Stimulated activated CD4-positive, alpha-beta T cell treated with anti-CD3 and anti-CD28 coated beads, Interleukin-4, amount 100 ng/mL, for 48 hours (primary cell): ENCODE measurements around the gene ENO3.

Experiments used
- DNase-seq, 2 donors: peaks; one replicate each; pipeline ENCODE4 v3.0.0-alpha.2; 2020; ENCODE audit warnings: low read depth in 2 of 2

ENO3 gene

DNA sequence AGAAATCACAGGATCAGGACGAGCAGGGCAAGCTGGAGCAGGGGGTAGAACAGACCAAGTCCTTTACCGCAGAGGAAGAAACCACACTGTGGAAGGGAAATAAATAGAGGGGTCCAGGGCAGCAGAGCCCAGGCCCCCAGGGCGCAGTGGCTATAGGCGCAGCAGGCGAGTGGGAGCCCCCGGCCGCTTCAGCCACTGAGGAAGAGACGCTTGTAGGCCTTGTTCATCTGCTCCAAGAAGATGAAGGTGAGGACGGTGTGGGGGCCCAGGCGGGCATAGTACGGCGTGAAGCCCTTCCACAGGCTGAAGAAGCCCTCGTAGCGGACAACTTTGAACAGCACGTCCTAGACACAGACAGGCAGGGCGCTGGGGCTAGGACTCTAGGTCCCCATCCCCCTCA lies 13.4 kb upstream of the ENO3 start:
- DNase-seq = no peak

DNA sequence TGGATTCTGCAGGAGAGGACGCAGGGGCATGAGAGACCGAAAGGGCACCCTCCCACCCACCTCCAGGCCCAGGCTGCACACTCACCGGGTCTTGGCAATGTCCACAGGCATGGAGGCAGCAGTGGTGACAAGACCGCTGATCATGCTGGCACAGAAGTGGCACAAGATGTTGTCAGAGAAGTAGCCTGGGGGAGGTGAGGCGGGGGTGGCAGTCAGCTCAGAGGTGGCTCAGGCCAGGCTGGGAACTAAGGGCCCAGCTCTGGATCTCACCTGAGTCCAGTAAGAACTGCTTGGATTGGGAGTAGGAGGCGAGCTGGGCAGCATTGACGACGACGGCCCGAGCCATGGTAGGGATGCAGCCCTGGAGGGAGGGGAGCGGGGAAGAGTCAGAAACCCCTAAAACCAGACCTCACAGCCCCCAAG lies 12.8 kb upstream of the ENO3 start:
- no peak for DNase-seq

DNA sequence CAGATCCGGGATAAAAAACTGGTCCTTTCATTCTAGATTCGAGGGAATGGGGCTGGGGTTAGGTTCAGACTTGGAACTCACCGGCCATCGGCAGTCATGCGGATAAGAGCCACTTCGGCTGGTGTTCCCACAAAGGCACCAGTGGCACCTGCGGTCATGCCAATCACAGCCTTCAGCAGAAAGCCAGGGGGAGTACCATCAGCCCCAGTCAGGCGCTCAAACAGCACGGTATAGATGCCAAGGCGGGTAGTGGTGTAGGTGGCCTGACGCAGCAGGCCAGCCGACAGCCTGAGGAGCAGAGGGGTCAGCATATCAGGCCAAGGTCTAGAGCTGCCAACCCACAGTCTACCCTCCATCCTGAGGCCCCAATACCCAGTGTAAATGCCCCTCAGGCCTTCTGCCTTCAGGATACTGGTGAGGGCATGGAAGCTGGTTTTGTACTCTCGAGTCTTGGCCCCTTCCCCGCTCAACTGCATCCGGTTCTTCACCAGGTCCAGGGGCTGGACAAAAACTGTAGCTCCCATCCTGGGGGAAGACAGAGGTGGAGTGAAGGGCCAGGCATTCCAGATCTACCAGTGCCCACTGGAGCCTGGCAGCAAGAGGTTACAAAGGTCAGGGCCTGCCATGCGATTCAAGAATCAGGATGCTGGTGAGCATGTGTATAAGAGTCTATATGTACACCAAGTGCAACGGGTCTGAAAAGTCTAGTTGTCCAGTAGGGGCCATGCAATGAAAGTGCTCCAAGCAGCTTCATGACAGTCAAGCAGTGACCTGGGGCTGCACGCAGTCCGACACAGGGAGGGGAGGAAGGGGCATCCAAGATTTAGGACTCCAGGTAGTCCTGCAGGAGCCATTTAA lies 12.0 kb upstream of the ENO3 start:
- no peak for DNase-seq

DNA sequence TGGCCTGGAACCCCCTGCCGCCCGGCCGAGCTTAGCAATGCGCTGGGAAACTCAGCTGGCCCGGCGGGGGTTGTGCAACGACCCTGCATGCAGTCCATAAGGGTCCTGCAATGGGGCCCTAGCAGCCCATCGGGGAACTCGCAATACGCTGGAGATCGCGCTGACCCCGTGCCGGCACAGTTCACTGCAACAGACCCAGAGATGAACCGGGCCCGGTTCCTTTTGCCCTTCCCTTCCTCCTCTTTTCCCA lies 11.4 kb upstream of the ENO3 start:
- no peak for DNase-seq

DNA sequence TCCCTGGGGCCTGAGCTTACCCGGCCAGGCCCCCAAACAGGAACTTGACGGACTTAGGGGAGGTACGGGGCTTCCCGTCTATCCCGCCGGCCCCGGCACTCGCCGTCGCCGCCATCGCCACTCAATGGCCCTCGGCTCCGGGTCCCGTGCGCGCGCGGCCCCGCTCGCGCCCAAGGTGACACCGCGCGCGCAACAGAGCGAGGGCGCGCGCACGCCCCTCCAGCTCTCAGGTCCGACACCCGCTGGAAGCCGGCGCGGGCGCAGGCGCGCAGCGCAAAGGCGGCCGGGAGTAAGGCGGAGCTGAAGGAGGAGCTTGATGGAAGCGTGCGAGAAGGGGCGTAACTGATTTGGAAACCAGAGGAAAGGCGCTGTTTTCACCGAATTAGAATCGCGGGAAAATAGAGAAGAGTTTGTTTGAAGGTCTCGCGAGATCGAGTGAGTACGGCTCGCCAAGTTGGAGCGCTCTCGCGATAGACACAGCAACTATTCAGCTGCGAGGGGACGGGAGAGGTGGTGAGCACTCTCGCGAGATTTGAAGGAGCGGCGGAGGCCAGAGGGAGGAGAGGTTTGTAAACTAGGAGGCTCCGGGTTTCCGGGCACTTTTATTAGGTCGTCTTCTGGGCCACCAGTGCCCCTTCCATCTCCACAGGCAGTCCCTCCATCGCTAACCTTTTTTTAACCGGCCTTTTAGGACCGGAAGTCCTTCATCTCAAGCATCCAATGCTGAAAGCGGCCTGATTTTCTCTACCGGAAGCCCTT lies 10.9 kb upstream of the ENO3 start, which contains the start of the genes RNF167 and SLC25A11:
RNF167 (plus strand) TSS at position 473 of the 759 bp plus-strand sequence. CDS start 642 bp downstream, outside the sequence.
SLC25A11 (minus strand) TSS at position 251 of the 759 bp plus-strand sequence; CDS start at position 115, 136 bp downstream.
- peak; percentile 88 to 94 for DNase-seq

DNA sequence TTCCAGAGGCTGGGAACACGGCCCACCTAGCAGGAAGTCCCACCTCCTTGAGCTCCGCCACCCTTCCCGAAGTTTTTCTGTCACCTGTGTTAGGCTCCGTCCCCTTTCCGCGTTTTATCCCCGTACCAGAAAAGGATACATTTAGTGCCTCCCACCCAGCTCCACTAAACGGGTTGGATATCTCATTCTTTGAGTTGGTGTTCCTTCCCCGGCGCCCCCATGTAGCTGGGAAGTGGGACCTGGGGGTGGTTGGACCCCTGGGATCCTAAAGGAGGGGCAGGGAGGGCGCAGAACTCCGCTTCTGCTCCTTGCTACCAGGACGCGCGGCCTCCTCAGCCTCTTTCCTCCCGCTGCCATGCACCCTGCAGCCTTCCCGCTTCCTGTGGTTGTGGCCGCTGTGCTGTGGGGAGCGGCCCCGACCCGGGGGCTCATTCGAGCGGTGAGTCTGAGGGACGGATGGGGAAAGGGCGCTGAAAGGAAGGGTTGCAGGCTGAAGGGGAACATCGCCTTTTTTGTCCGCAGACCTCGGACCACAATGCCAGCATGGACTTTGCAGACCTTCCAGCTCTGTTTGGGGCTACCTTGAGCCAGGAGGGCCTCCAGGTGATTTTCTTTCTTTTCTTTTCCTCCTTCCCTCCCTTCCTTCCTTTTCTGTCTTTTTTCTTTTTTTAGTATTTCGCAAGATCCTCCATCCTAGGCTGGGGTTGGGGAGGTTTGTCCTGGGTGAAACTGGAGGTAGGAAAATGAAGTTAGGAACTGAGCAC lies 10.2 kb upstream of the ENO3 start:
- DNase-seq = peak in 1 of 2 donors; percentile 32

DNA sequence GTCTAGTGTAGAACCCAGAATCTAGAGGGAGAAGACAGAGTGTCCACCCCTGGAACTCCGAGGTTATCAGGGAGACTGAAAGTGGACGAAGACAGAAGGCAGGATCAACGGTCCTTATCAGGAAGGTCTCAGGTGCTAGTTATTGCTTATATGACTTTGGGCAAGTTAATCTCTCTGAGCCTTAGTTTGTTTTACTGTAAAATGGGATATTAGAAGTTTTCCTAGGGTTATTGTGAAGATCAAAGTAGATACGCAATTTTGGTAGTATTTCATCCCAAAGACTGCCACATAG lies 9.7 kb upstream of the ENO3 start:
- no peak for DNase-seq

DNA sequence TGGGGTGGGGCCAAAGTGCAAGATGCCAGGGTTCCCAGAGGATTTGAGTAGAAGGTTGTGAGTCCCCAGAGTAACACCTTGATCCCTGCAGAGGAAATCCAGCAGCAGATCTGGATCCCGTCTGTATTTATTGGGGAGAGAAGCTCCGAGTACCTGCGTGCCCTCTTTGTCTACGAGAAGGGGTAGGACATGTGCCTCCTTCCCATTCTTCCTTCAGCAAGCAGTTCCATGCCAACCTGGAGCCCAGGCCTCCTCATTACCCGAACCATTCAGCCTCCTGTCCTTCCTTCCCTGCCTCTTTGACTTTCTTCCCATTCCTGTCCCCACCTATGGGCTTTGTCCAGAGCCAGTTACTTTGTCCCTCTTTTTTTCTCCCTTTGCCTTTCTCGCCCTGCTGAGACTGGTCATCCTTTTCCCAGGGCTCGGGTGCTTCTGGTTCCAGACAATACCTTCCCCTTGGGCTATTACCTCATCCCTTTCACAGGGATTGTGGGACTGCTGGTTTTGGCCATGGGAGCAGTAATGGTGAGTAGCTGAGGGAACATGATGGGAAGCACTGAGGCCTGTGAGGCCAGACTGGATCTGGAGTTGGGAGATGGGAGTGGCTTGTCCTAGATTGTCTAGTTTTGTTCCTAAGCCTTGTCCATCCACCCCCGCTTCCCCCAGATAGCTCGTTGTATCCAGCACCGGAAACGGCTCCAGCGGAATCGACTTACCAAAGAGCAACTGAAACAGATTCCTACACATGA lies 8.0 kb upstream of the ENO3 start:
- no peak for DNase-seq

DNA sequence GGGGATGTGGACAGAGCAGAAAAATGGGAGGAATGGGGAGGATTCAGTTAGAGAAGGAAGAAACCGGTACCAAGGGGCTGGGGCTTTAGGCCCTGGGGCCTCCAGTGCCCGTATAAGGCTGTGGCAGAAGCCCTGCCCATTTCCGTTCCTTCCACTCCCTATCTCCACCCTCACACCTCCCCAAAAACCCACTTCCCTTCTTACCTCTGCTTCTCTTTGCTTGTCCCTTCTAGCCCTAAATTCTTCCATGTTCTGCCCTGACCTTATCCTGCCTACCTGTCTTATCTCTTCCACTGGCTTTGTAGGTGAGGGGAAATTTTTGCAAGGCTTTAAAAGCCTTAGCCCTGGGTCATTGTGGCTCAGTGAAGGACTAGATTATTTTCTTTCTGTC lies 6.8 kb upstream of the ENO3 start:
- DNase-seq = peak in 1 of 2 donors; percentile 36

DNA sequence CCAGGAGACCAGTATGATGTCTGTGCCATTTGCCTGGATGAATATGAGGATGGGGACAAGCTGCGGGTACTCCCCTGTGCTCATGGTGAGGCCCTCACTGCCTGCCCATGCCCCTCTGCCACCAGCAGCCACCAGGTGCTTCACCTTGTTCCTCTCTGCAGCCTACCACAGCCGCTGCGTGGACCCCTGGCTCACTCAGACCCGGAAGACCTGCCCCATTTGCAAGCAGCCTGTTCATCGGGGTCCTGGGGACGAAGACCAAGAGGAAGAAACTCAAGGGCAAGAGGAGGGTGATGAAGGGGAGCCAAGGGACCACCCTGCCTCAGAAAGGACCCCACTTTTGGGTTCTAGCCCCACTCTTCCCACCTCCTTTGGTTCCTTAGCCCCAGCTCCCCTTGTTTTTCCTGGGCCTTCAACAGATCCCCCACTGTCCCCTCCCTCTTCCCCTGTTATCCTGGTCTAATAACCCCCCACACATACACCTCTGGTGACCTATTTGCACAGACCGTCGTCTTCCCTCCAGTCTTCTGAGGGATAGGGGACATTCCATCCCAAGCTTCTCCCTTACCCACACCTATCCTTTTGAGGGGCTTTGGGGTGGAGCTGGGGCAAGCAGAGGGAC lies 6.3 kb upstream of the ENO3 start:
- peak; percentile 21 to 28 for DNase-seq

DNA sequence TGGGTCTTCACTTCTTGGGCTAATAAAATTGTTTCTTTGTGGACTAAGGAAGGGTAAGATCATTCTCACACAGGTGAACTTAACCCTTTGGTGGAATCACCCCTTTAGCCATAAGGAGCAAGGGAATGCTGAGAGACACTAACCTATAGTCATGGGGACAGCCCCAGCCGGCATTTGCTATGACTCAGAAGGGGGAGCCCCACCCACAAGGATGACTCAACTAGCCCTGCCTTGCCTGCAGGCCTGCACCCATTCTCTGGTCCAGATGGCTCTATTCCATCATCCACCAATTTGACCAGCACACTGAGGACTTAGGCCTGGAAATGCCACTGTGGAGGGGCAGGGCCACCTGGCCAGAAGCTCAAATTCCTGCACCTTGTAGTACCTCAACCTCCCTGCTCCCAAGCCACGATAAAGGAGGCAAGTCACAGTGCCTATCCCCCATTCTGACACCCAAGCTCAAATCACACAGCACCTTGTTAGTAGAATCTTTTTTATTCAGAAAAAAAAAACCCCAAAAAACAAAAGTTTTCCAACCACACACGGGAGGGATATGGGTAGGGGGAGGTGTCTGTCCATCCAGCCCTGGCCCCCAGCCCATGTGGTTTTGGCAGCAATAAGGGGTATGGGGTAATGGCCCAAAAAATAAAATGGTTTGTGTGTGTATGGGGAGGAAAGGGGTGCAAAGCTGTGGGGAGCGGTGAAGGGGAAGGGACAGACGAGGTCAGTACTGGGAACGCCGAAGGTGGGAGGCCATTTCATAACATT lies 5.6 kb upstream of the ENO3 start:
- DNase-seq = peak; percentile 73 to 86

DNA sequence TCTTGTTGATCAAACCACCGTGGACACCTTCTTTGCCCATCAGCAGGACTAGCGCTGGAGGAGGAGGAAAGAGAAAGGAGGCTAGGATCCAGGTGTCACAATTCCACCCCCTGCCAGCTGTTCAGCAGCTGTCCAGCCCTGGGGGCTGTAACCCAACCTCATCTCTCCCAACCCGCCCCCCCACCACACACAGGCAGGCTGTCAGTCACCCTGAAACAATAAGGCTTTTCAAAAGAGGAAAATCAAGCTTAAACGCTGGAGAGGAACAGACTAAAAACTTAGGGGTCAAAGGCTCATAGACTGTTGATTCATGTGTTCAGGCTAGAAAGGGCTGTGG lies 5.0 kb upstream of the ENO3 start:
- DNase-seq = no peak

DNA sequence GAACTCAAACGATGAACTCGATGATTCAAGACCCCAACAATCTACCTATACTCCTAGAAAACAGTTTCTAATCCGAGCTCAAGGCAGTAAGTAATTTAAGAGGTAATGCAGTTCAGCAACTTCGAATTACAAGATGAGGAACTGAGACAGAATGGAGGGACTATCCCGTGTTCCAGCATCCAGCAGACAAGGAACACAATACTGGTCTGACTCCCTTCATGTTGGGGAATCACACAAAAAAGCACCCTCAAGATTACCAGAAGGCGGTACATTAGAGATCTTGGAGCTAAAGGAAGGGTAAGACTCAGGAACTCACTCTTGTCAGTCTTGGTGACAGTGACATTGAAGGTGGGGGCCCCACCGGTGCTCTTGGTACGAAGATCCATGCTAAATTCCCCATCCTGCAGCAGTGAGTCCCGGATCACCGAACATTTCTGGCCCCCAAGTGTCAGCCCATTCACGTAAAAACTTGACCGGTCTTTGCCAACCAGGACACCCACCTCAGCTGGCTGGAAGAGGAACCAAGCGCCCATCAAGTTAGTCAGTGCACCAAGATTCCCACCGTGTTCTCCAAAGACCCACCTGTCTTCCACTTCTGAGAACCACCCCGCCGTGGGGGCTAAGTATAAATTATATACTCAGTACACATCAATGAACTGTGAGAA lies 4.5 kb upstream of the ENO3 start:
- DNase-seq = no peak

DNA sequence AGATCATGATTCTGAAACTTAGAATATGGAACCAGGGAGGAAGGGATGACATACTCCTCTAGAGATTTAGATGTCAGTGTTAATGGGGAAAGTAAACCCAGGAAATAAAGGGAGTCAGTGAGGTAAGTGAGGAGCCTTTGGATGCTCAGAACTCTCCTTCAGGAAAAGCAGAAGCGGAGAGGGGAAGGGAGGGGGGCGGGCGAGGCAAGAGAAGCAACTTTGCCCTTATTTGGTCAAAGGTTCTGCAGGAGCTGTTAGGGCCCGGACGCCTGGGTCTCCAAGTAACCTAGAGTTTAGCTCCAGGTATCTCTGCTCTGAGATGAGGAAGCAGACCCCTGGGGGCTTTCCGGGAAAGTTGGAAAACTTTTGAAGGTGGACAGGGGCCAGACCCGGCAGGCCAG lies 3.9 kb upstream of the ENO3 start:
- DNase-seq = no peak

DNA sequence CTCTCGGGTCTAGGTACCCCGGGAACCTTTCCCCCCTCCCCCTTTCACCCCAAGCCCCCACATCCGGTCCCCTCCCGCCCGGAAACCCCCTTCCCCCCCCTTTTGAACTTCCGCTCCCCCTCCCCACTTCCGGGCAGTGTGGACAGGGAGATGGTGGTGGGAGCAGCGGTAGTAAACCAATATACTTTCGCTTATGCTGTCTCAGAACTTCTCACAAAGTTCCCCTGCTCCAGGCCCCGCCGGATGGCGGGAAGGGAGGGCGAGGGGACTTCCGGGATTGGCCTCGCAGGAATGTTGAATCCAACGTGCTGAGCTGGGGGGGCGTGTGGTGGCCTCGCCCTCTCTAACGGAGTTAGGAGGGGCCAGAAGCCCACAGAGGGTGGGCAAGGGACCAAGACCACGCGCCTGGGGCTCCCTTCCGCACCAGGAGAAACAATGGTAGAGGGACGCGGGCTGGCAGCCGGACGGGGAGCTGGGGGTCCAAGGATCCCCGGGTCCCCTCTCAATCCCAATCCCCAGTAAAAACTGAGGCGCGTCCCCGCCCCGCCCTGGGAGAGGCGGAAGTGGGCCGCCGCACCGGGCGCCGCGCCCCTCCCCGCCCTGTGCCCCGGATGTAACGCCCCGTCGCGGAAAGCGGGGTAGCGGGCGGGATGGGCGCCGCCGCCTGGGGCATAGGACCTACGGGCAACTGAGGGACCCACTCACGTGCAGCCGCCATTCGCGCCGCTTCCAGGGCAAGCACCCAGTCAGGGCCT lies 3.3 kb upstream of the ENO3 start:
- peak; percentile 59 to 63 for DNase-seq

DNA sequence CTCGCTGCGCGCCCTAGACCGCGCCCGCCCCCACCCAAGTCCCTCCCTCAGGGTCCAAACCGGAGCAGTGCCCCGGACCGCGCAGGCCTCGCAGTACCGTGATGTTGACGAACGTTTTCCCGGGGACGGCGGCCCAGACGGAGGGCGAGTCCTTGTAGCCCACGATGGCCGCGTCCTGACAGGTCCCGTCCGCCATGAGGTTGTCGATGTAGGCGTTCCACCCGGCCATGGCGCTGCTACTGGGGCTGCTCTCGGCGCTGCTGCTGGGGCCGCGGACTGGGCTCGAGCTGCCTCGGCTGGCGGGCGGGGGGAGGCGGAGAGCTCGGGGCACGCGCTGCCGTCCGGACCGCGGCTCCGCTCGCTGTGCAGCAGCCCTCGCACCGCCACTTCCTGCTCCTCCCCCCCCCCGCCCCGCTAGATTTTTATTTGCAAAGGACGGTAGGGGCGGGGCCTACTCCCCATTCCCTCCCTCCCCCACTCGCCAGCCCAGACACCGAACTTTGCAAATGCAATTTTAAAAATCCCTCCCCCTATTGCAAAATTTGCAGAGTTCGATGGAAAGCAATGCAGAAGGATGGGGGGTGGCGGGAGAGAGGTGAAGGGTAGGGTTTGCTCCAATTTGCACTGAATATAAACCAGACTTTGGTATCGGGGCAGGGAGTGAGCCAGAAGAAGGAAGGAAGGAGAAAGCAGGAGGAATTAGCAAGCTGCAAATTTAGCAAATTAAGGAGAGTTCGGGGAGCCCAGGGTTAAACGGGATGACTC lies 2.6 kb upstream of the ENO3 start, which contains the start of gene PFN1:
PFN1 (minus strand) TSS at position 365 of the 765 bp plus-strand sequence; CDS start at position 229, 136 bp downstream.
- peak; percentile 85 to 88 for DNase-seq

DNA sequence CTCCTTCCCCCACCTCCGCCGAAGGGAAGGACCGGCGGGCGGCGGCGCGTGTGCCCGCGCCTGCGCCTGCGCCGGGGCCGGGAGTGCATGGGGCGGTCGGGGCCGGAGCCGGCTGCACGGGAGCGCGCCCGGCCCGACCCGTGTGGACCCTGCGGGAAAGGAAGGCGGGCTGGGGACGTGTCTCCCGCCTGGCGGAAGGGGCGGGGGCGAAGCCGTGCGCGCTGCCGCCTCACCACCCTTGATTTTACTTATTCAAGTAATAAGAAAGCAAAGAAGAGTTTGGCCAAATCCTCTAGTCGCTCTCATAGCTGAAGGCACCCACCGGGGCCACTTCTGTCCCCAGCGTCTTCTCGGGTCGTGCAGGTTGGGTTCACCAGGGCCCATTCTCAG lies 2.0 kb upstream of the ENO3 start:
- peak; percentile 60 to 74 for DNase-seq

DNA sequence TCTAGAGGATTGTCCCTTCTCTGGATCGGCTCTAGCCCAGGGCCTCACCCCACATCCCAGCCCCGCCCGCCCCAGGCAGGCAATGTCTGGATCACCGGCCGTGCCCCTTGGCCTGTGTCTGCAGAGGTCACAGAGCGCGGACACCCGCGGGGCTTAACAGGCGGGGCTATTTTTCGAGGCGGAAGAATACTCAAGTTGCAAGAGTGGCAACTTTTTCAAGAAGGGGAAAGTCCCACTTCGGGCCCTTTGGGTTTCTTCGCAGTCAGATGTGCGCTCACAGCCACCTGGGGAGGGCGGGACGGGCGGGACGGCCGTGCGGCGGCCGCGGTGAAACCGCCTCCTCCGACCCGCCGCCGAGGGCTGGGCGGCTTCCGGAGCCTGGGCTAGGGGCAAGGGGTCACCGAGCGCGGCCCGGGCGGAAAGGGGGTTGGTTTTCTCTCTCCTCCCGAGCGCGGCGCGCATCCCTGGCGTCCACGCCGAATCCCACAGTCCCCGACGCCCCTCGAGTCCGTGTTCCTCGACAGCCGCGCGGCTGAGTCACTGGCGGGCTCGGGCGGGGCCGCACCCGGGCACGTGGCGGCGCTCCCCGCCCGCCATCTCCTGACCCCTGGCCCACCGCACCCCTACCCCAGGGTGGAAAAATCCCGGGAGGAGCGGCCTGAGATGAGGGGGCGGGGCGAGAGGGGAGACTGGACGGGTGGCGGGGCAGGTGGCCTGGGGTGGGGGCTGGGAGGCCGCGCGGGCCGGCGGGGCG lies 1.4 kb upstream of the ENO3 start:
- peak; percentile 60 to 73 for DNase-seq
